H1 (cell line): ENCODE results near the gene DHRS4L2. TPM values are rescaled to one million over a fixed set of nuclear protein-coding genes. Genes with fewer than 3 reads are reported as not detected.
"Not testable (repeated sequence)": the region's sequence is repeated elsewhere in the genome, so short reads cannot be mapped to it uniquely, and the experiment has no call there.

Experiments
- CTCF ChIA-PET: fragments of 300-600 bp; sonication (Branson Sonifier 250); formaldehyde crosslinking; loops from one replicate; lab custom pipeline; 2021; ENCODE audit not compliant: partially characterized antibody; lab: Charles Lee
- POLR2A ChIA-PET: fragments of 300-600 bp; sonication (Branson Sonifier 250); formaldehyde crosslinking; loops from one replicate; lab custom pipeline; 2021; ENCODE audit warnings: inconsistent platforms; ENCODE audit not compliant: partially characterized antibody; lab: Charles Lee
- DNase-seq, 2 experiments: peaks; one replicate each; pipeline versions ENCODE4 v3.0.0 to v3.0.0-alpha.2; 2010 to 2022; ENCODE audit warnings: low spot score in 2 of 2, low read depth in 1 of 2, mixed read lengths in 1 of 2
- FAIRE-seq: peaks from 2 replicates; lab custom pipeline; 2011; peaks lifted over from hg19 to GRCh38; lab: Jason Lieb, UNC
- H2AFZ ChIP-seq: 2 replicates; pipeline ENCODE4 v1.8.1; 2012; ENCODE audit warnings: low read length, inconsistent platforms
- H2AK5ac ChIP-seq: 2 replicates; pipeline ENCODE4 v1.6.1; 2013; ENCODE audit warnings: low read depth, low read length
- H2BK120ac ChIP-seq: replicated peaks from 2 replicates; pipeline ENCODE3; 2013; ENCODE audit warnings: low read depth, low read length, inconsistent platforms
- H2BK12ac ChIP-seq: 2 replicates; pipeline ENCODE4 v1.6.1; 2013; ENCODE audit warnings: low read depth, low read length
- H2BK15ac ChIP-seq: 2 replicates; pipeline ENCODE4 v1.6.1; 2013; ENCODE audit warnings: low read length
- H2BK20ac ChIP-seq: 2 replicates; pipeline ENCODE4 v1.6.1; 2013; ENCODE audit warnings: low read length
- H2BK5ac ChIP-seq: 2 replicates; pipeline ENCODE4 v1.6.1; 2013; ENCODE audit warnings: low read depth, low read length
- H3K14ac ChIP-seq: 2 replicates; pipeline ENCODE4 v1.6.1; 2013; ENCODE audit warnings: inconsistent platforms; ENCODE audit not compliant: insufficient read length
- H3K18ac ChIP-seq: 2 replicates; pipeline ENCODE4 v1.6.1; 2013; ENCODE audit warnings: low read length; ENCODE audit errors: extremely low read depth
- H3K23ac ChIP-seq: 2 replicates; pipeline ENCODE4 v1.6.1; 2013; ENCODE audit warnings: inconsistent platforms; ENCODE audit not compliant: insufficient read length
- H3K23me2 ChIP-seq: 2 replicates; pipeline ENCODE4 v1.6.1; 2013; ENCODE audit warnings: low read depth, low read length
- H3K27ac ChIP-seq: 2 replicates; pipeline ENCODE4 v1.6.1; 2011; ENCODE audit warnings: low read depth, low read length, inconsistent platforms
- H3K27me3 ChIP-seq, 4 experiments: replicated peaks in 1 of 4; 1 replicate in 1 of 4; 2 replicates in 3 of 4; pipeline versions ENCODE4 v1.6.1 to v1.8.1; 2011 to 2013; ENCODE audit warnings: low read length in 3 of 4, mild to moderate bottlenecking in 3 of 4, inconsistent platforms in 2 of 4, mixed read lengths in 2 of 4, moderate library complexity in 1 of 4; ENCODE audit not compliant: control insufficient read depth in 3 of 4, insufficient read depth in 3 of 4; ENCODE audit errors: extremely low read depth in 1 of 4
- H3K36me3 ChIP-seq, 4 experiments: 2 replicates each; pipeline versions ENCODE4 v1.6.1 to v1.8.1; 2011 to 2013; ENCODE audit warnings: mild to moderate bottlenecking in 4 of 4, low read length in 3 of 4, moderate library complexity in 2 of 4, control low read depth in 1 of 4, inconsistent platforms in 1 of 4; ENCODE audit not compliant: insufficient read depth in 4 of 4, control insufficient read depth in 2 of 4
- H3K4ac ChIP-seq: replicated peaks from 2 replicates; pipeline ENCODE3; 2013; ENCODE audit warnings: low read length, low read depth, mixed read lengths, inconsistent platforms; ENCODE audit not compliant: insufficient read length
- H3K4me1 ChIP-seq, 4 experiments: replicated peaks in 1 of 4; 1 replicate in 1 of 4; 2 replicates in 3 of 4; pipeline versions ENCODE4 v1.6.1 to v1.8.1; 2011 to 2013; ENCODE audit warnings: low read length in 3 of 4, inconsistent platforms in 2 of 4, mixed read lengths in 1 of 4; ENCODE audit not compliant: insufficient read depth in 4 of 4, control insufficient read depth in 3 of 4
- H3K4me2 ChIP-seq, 2 experiments: 2 replicates each; pipeline versions ENCODE4 v1.6.1 to v1.8.1; 2011 to 2013; ENCODE audit warnings: low read depth in 2 of 2, low read length in 2 of 2, control low read depth in 1 of 2, inconsistent platforms in 1 of 2, mild to moderate bottlenecking in 1 of 2; ENCODE audit not compliant: insufficient read depth in 1 of 2
- H3K4me3 ChIP-seq, 4 experiments: fragments of 200-600, 300-600 bp in 1 of 4; sonication (generic), shearing (Covaris generic), sonication (Bioruptor Twin) in 1 of 4; 2 replicates each; pipeline versions ENCODE4 v1.5.1 to v1.8.1; 2011 to 2016; ENCODE audit warnings: low read length in 4 of 4, low read depth in 3 of 4, control low read depth in 2 of 4, inconsistent platforms in 2 of 4, mild to moderate bottlenecking in 2 of 4, mixed read lengths in 1 of 4, moderate library complexity in 1 of 4; ENCODE audit not compliant: insufficient read depth in 2 of 4; ENCODE audit errors: extremely low read depth in 1 of 4
- H3K56ac ChIP-seq: replicated peaks from 2 replicates; pipeline ENCODE3; 2013; ENCODE audit warnings: low read depth, mild to moderate bottlenecking, mixed read lengths, low read length, inconsistent platforms; ENCODE audit not compliant: insufficient read length
- H3K79me1 ChIP-seq: 2 replicates; pipeline ENCODE4 v1.6.1; 2013; ENCODE audit warnings: low read depth, low read length, control low read depth
- H3K79me2 ChIP-seq, 2 experiments: 2 replicates each; pipeline versions ENCODE4 v1.6.1 to v1.8.1; 2012 to 2013; ENCODE audit warnings: low read length in 2 of 2, mild to moderate bottlenecking in 2 of 2, inconsistent platforms in 1 of 2; ENCODE audit not compliant: insufficient read depth in 2 of 2, control insufficient read depth in 1 of 2
- H3K9ac ChIP-seq, 4 experiments: replicated peaks in 1 of 4; 1 replicate in 1 of 4; 2 replicates in 3 of 4; pipeline versions ENCODE4 v1.6.1 to v1.8.1; 2011 to 2013; ENCODE audit warnings: low read depth in 3 of 4, low read length in 3 of 4, control low read depth in 2 of 4, mild to moderate bottlenecking in 2 of 4, moderate library complexity in 2 of 4, inconsistent platforms in 1 of 4; ENCODE audit errors: extremely low read depth in 1 of 4
- H3K9me3 ChIP-seq, 2 experiments: 2 replicates each; pipeline versions ENCODE4 v1.6.1 to v1.8.1; 2012 to 2013; ENCODE audit warnings: mild to moderate bottlenecking in 2 of 2, moderate library complexity in 2 of 2, control low read depth in 1 of 2, inconsistent platforms in 1 of 2, low read depth in 1 of 2, low read length in 1 of 2, mixed read lengths in 1 of 2; ENCODE audit not compliant: insufficient read depth in 2 of 2
- H4K20me1 ChIP-seq, 2 experiments: replicated peaks in 1 of 2; 2 replicates each; pipeline versions ENCODE3 to v1.8.1; 2011 to 2013; ENCODE audit warnings: inconsistent platforms in 2 of 2, low read length in 2 of 2, mild to moderate bottlenecking in 1 of 2; ENCODE audit not compliant: insufficient read depth in 2 of 2, control insufficient read depth in 1 of 2
- H4K5ac ChIP-seq: 2 replicates; pipeline ENCODE4 v1.6.1; 2013; ENCODE audit warnings: low read length, low read depth, mixed read lengths, inconsistent platforms; ENCODE audit not compliant: insufficient read length
- H4K8ac ChIP-seq: 2 replicates; pipeline ENCODE4 v1.8.0; 2013; ENCODE audit warnings: mild to moderate bottlenecking, moderate library complexity, low read length, inconsistent platforms; ENCODE audit not compliant: insufficient read depth; ENCODE audit errors: extremely low read depth
- H4K91ac ChIP-seq: replicated peaks from 2 replicates; pipeline ENCODE3; 2013; ENCODE audit warnings: low read length, mixed read lengths, inconsistent platforms; ENCODE audit not compliant: insufficient read length
- MAFK ChIP-seq: IDR thresholded peaks from 2 replicates; pipeline ENCODE4 v1.6.1; 2012; ENCODE audit warnings: low read depth, mild to moderate bottlenecking, improper control_type of control experiment, low read length
- WGBS, 2 experiments: shearing (Covaris generic) in 1 of 2; methylation state at CpG; one replicate each; pipeline versions ENCODE4 v1.1.6 to v1.1.7; 2013 to 2015; ENCODE audit warnings: low lambda C conversion rate in 2 of 2, mixed read lengths in 2 of 2, inconsistent platforms in 1 of 2, low coverage in 1 of 2, missing lambda C conversion rate in 1 of 2; ENCODE audit not compliant: insufficient replicate concordance in 2 of 2, insufficient coverage in 1 of 2, insufficient read length in 1 of 2; ENCODE audit errors: extremely low coverage in 1 of 2, missing lambda C conversion rate in 1 of 2; 5-methylcytosine and 5-hydroxymethylcytosine counted together
- polyA plus RNA-seq, 7 experiments: library from polyadenylated mRNA; depleted of rRNA in 3 of 7; stranded (reverse) in 5 of 7; unstranded in 2 of 7; fragments of >200 nt in 5 of 7; fragments of 200-250 nt in 2 of 7; gene quantifications; 1 replicate in 5 of 7; 2 replicates in 1 of 7; 4 replicates in 1 of 7; pipeline versions ENCODE4 v1.2.1 to v1.2.3, GENCODE V29; 2011 to 2013; ENCODE audit warnings: missing spikeins in 2 of 7, mixed read lengths in 2 of 7
- total RNA-seq: library from RNA; stranded (reverse); fragmentation: NEBNext Ultra II Directional; extraction: Animal tissue kit (Norgen Biotek cat#: 25700); gene quantifications from 2 replicates; pipeline ENCODE4 v1.2.1, GENCODE V29; 2021
- TF ChIP-seq, protein P1 (sequence below), 3 experiments: IDR thresholded peaks; 1 replicate in 2 of 3; 2 replicates in 1 of 3; pipeline versions ENCODE4 v1.5.1 to v1.6.1; 2011; ENCODE audit warnings: low read length in 3 of 3, mild to moderate bottlenecking in 3 of 3, inconsistent platforms in 2 of 3, low read depth in 1 of 3, moderate library complexity in 1 of 3; ENCODE audit not compliant: insufficient read depth in 1 of 3; ENCODE audit errors: control extremely low read depth in 1 of 3

DHRS4L2 gene
- total and polyA plus RNA-seq, 2 of the 8 experiments (the other 6 are each of a cell fraction or from before 2014, with no cell fraction given) = 12.3 to 15.4 TPM

DNA sequence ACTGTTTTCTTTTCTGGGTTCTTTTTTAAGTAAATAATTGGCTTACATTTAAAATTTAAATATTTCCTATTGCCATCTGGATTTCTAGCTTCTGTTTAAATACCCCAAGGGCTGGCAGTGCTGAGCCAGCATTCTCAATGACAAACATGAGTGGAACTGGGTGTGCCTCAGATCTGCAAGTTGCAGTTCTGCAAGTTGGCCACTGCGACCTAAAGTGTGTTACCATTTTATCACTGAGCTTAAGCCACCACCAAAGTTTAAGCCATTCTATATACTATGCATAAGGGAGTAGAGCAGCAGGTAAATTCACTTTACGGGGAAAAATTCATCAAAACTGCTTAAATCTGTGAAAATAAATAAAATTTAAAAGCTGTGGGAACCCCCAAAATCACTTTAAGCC lies 11.5 kb upstream of the DHRS4L2 start:
- H2BK20ac ChIP-seq, DNase-seq, H3K4me3 ChIP-seq, H3K14ac ChIP-seq, H3K79me2 ChIP-seq, H2AK5ac ChIP-seq, H4K8ac ChIP-seq, H3K27ac ChIP-seq, H3K56ac ChIP-seq, H3K36me3 ChIP-seq, H3K23me2 ChIP-seq, POLR2A ChIA-PET, H3K4ac ChIP-seq, H2BK15ac ChIP-seq, H2BK12ac ChIP-seq, H3K9me3 ChIP-seq, H4K20me1 ChIP-seq, H3K4me1 ChIP-seq, H3K23ac ChIP-seq, H3K79me1 ChIP-seq, H3K27me3 ChIP-seq, H2BK120ac ChIP-seq, H3K4me2 ChIP-seq, H4K91ac ChIP-seq, H3K18ac ChIP-seq: not testable (repeated sequence)
- 50% methylated on average over 2 of the region's 2 CpGs; no CpG with 5 or more reads in 1 of the 2 experiments for WGBS, 2 experiments
- FAIRE-seq = peak; percentile 71
- CTCF ChIA-PET = interaction anchor here (0.7 to 1.2 kb wide), 5 partner anchors 61 to 363 kb away, joined by 3 to 4 read pairs (median 3); no protein-coding TSS in a partner anchor
- TF ChIP-seq MAFK = peak; percentile 65
- TF ChIP-seq, protein P1, sequence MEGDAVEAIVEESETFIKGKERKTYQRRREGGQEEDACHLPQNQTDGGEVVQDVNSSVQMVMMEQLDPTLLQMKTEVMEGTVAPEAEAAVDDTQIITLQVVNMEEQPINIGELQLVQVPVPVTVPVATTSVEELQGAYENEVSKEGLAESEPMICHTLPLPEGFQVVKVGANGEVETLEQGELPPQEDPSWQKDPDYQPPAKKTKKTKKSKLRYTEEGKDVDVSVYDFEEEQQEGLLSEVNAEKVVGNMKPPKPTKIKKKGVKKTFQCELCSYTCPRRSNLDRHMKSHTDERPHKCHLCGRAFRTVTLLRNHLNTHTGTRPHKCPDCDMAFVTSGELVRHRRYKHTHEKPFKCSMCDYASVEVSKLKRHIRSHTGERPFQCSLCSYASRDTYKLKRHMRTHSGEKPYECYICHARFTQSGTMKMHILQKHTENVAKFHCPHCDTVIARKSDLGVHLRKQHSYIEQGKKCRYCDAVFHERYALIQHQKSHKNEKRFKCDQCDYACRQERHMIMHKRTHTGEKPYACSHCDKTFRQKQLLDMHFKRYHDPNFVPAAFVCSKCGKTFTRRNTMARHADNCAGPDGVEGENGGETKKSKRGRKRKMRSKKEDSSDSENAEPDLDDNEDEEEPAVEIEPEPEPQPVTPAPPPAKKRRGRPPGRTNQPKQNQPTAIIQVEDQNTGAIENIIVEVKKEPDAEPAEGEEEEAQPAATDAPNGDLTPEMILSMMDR (IDR thresholded peaks at IDR 0.05; ENCODE audit: control extremely low read depth in 1 of 3, insufficient read depth in 1 of 3, low read depth in 1 of 3, low read length in 3 of 3) = peak in 2 of 3 experiments; percentile 6 to 19; a peak in 2 of 4 replicates
- TF ChIP-seq, all 59 proteins: peak for 2; not testable (repeated sequence) for 57
- not testable (repeated sequence) for H4K5ac ChIP-seq, H3K9ac ChIP-seq, H2BK5ac ChIP-seq, H2AFZ ChIP-seq
